Activated CD4-positive, alpha-beta T cell treated with anti-CD3 and anti-CD28 coated beads for 4 hours (primary cell): ENCODE results near the gene PTGDR2.

ENCODE experiments used
- DNase-seq, 2 donors: peaks; one replicate each; pipeline ENCODE4 v3.0.0-alpha.2; 2020

PTGDR2 gene

GRCh38 chr11:60873533-60873932 is 17.8 kb upstream of the PTGDR2 start:
- DNase-seq, result no peak

DNA sequence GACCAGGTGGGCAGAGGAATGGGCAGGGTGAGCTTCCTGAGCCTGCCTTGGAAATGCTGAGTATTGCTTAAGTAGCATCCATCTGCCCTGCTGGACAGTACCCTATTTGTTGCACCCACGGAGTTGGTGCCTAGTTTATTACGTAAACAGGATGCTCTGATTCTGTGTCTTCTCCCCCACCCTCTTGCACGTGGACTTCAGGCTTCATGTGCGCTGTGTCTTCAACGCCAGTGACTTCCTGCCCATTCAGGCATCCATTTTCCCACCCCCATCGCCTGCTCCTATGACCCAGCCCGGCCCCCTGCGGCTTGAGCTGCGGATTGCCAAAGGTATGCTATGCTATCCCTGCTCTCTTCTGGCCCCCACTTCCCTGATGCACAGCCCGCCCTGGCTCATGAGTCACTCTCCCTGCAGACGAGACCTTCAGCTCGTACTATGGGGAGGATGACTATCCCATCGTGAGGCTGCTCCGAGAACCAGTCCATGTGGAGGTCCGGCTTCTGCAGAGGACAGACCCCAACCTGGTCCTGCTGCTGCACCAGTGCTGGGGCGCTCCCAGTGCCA is 17.3 kb upstream of the PTGDR2 start:
- no peak for DNase-seq

- no peak for DNase-seq
These were observed 16.6 kb upstream of the PTGDR2 start for GRCh38 chr11:60872124-60872960.

- DNase-seq, result no peak
These were observed 15.8 kb upstream of the PTGDR2 start for GRCh38 chr11:60871378-60872061.

- DNase-seq, result no peak
These were observed 15.1 kb upstream of the PTGDR2 start for GRCh38 chr11:60870733-60871377.

GRCh38 chr11:60870276-60870675 is 14.5 kb upstream of the PTGDR2 start:
- DNase-seq, result no peak

DNA sequence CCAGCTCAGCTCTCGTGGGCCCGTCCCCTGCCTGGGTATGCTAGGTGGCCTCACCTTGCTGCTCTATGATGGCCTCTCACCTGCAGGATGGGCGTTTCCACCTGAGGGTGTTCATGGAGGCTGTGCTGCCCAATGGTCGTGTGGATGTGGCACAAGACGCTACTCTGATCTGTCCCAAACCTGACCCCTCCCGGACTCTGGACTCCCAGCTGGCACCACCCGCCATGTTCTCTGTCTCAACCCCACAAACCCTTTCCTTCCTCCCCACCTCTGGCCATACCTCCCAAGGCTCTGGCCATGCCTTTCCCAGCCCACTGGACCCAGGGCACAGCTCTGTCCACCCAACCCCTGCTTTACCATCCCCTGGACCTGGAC is 13.7 kb upstream of the PTGDR2 start:
- DNase-seq, result no peak

- no peak for DNase-seq
These were observed 13.1 kb upstream of the PTGDR2 start for GRCh38 chr11:60868682-60869450.

DNA sequence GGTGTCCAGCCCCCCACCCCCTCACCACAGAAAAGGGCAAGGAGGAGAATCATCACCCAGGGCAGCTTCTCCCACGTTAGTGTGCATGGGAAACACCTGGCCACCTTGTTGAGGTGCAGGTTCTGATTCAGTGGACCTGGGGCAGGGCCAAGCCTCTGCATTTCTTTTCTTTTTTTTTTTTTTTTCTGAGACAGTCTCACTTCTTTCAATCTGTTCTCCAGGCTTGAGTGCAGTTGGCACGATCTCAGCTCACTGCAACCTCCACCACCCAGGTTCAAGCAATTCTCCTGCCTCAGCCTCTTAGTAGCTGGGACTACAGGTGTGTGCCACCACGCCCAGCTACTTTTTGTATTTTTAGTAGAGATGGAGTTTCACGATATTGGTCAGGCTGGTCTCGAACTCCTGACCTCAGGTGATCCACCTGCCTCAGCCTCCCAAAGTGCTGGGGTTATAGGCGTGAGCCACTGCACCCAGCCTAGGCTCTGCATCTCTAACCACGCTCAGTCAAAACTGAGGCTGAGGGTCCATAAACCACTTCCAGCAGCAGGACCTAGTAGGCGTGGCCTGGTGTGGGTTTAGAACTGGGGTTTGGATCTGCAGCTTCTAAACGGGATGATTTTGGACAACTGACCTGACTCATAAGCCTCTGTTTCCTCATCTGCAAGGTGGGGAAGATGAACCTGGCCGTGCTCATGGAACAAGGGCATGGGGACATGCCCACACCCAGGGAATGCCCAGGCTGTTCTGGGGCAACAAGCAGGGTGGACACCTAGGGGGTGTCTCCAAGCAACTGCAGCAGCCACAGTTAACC is 12.3 kb upstream of the PTGDR2 start:
- no peak for DNase-seq

DNA sequence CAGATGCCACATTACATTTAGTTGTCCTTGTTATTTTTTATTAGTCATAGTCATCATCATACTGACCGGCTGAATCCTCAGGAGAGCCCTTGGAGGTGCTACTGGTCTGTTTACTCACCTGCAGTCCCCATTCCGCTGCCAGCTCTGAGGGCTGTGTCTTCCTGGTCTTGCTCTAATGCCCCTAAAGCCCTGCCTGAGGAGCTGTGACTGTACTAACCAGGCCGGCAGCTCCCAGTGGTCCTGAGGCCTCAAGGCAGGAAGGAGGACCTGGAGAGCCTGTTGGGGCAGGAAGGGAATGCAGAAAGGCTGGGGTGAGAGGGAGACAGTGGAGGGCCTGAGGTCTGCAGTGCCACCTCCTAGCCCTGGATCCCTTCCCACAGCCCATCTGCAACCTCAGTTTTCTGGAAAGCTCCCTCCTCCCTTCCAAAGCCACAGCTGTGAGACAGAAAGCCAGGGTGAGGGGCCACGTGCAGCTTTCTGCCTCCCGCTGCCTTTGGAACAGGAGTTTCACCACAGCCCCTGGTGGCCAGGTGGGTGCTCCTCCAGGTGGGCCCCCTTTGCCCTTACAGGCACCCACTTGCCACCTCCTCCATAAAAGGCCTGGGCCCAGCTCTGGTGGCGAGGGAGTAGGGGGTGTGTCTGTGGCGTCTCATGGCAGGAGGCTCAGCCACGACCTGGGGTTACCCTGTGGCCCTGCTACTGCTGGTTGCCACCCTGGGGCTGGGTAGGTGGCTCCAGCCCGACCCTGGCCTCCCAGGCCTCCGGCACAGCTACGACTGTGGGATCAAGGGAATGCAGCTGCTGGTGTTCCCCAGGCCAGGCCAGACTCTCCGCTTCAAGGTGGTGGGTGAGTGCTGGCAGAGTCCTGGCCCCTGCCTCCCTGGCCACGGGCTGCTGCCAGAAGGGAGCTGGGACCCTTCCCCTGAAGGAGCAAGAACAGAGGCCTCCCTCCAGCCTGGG is 11.4 kb upstream of the PTGDR2 start, which contains the start of gene ZP1:
ZP1 (plus strand) TSS at position 632 of the 960 bp plus-strand sequence; CDS start at position 652, 20 bp downstream.
- no peak for DNase-seq

- no peak for DNase-seq
These were observed 9.2 kb upstream of the PTGDR2 start for GRCh38 chr11:60864856-60865513.

GRCh38 chr11:60863550-60864521 is 8.1 kb upstream of the PTGDR2 start:
- DNase-seq, result no peak

DNA sequence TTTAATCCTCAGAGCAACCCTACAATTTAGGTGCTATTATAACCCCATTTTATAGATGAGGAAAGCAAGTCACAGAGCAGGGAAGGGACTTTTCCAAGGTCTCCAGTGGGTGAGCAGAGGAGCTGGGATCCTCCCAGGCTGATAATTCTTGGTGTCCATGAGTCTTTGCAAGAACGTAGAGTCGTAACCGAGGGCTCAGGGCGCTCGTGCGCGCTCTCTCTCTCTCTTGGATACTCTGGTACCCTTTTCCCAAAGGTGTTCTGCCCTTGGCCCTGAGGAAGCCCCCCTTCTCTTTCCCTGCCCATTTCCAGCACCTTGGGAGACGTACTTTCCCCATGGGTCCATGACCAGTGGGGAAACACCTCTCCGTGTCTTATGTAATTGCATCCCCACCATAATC is 6.4 kb upstream of the PTGDR2 start:
- no peak for DNase-seq

DNA sequence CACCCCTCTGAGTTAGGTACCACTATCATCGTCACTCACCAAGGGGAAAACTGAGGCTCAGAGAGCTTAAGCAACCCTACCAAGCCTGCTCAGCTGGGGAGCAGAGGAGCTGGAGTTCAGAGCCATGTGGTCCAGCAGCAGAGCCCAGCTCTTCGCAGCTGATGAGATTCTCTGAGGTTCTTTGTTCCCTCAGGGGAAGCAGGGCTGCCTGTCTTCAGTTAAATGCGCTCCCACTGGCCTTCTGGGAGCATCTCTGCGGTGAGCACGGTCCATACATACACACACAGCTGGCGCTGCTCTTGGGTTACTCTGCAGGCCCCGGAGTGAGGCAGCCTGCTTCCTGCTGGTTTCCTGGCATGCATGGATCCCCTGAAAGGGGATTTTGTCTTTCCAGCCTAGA is 5.2 kb upstream of the PTGDR2 start:
- no peak for DNase-seq

GRCh38 chr11:60859616-60860250 is 4.0 kb upstream of the PTGDR2 start:
- DNase-seq, result no peak

GRCh38 chr11:60858731-60859464 is 3.1 kb upstream of the PTGDR2 start:
- no peak for DNase-seq

DNA sequence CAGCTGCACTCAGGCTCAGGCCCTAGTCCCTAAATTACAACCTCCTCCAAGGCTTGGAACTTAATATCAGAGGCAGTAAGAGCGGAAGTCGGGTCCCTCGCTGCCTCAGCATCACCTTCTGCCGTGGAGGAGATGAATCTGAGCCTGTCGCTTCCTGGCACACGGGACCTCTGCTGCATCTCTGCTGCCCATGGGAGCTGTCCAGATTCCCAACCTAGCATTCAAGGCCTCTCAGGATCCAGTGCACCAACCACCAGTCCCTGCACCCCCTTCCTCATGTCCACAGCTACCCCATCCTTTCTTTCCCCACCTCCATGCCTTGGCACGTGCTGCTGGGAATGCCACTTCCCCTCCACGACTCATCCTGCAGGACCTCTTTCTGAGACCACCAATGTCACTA is 2.5 kb upstream of the PTGDR2 start:
- DNase-seq, result no peak
